Omental fat pad (tissue), 4 donors: Measurements from ENCODE around the gene ASTN2. TPM values are rescaled to one million over a fixed set of nuclear protein-coding genes. Genes with fewer than 3 reads are reported as not detected.

ENCODE experiments used
- ATAC-seq: fragments of 150-250 bp; one replicate; pipeline ENCODE4 v1.9.1; 2016; ENCODE audit warnings: mild to moderate bottlenecking, moderate library complexity; ENCODE audit not compliant: low FRiP score
- DNase-seq: peaks from one replicate; pipeline ENCODE4 v3.0.0-alpha.2; 2019; ENCODE audit warnings: low spot score
- CTCF ChIP-seq, 3 donors: fragments of 450-650 bp; IDR thresholded peaks; one replicate each; pipeline ENCODE4 v1.5.1; 2016 to 2017; ENCODE audit warnings: antibody characterized with exemption in 3 of 3, mild to moderate bottlenecking in 3 of 3, moderate library complexity in 2 of 3
- total RNA-seq, 4 donors: library from RNA; depleted of rRNA; stranded (reverse); fragments of >200 nt; gene quantifications; one replicate each; pipeline ENCODE4 v1.1.0, GENCODE V29; 2016

Gene ASTN2
- total RNA-seq, 4 donors from 2014 or later: 1.1 to 8.4 (median 3.6) TPM

- ATAC-seq (no peak), DNase-seq (no peak)
- no peak for TF ChIP-seq CTCF (IDR thresholded peaks at IDR 0.05)
Observed at GRCh38 chr9:116859763-116860162, 555.1 kb downstream of the ASTN2 start.

GRCh38 chr9:116857321-116857720 is 557.5 kb downstream of the ASTN2 start:
- no peak for TF ChIP-seq CTCF (IDR thresholded peaks at IDR 0.05)
- no peak for DNase-seq
- ATAC-seq: no peak

- no peak for ATAC-seq
- no peak for TF ChIP-seq CTCF (IDR thresholded peaks at IDR 0.05)
Observed at GRCh38 chr9:116855881-116856662, 558.8 kb downstream of the ASTN2 start.

GRCh38 chr9:116849721-116850120 is 565.1 kb downstream of the ASTN2 start:
- no peak for DNase-seq
- TF ChIP-seq CTCF (IDR thresholded peaks at IDR 0.05): no peak
- ATAC-seq: no peak

More at GRCh38 chr9:116855881-116856662, 558.8 kb downstream of the ASTN2 start:
- no peak for DNase-seq

GRCh38 chr9:116844621-116845020 is 570.2 kb downstream of the ASTN2 start:
- no peak for DNase-seq
- no peak for TF ChIP-seq CTCF (IDR thresholded peaks at IDR 0.05)
- no peak for ATAC-seq

GRCh38 chr9:116843863-116844620 is 570.8 kb downstream of the ASTN2 start:
- no peak for DNase-seq
- no peak for ATAC-seq
- no peak for TF ChIP-seq CTCF (IDR thresholded peaks at IDR 0.05)
